Right renal cortex interstitium (tissue), 3 donors: ENCODE results near the gene CCR5AS.
"Not testable (repeated sequence)": the region's sequence is repeated elsewhere in the genome, so short reads cannot be mapped to it uniquely, and the experiment has no call there.

ENCODE experiments used
- DNase-seq, 3 donors: peaks; one replicate each; pipeline ENCODE4 v3.0.0-alpha.2; 2013; ENCODE audit warnings: low read depth in 3 of 3, low spot score in 2 of 3

CCR5AS gene

GRCh38 chr3:46359733-46360493 lies 47.0 kb downstream of the CCR5AS start:
- no peak for DNase-seq

GRCh38 chr3:46358466-46358865 lies 48.4 kb downstream of the CCR5AS start:
- no peak for DNase-seq

DNA sequence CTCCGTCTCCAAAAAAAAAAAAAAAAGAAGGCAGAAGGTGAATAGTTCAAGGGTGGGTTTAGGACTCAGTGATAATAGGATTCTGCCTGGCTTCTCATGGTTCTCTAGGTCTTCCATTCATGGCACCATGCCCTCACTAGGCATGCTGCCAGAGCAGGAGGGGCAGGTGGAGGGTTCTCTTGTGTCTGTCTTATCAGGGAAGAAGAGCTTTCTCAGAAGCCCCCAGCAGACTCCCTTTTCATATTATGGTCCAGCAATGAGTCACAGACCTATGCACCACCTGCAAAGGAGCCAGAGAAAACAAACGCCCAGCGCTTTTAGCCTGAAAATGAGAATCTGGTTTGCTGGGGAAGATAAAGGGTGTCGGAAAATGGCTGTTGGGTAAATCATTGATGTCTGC lies 50.0 kb downstream of the CCR5AS start:
- no peak for DNase-seq

DNA sequence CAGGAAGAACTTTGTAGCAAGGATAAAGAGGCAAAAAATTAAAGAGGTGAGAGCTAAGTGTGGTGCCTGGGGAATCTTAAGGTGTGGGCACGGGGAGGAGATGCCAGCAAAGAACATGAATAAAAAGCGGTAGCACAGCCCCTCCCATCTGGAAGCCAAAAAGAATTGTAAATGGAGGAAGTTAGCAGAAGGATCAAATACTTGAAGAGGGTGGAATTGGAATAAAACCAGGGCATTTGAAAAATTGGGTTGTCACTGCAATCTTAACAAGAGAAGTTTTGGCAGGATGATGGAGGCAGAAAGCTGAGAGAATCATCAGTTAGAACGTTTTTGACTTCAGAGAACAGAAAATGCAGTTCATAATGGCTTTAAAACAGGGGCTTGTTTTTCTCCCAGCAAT lies 50.6 kb downstream of the CCR5AS start:
- DNase-seq, result no peak

DNA sequence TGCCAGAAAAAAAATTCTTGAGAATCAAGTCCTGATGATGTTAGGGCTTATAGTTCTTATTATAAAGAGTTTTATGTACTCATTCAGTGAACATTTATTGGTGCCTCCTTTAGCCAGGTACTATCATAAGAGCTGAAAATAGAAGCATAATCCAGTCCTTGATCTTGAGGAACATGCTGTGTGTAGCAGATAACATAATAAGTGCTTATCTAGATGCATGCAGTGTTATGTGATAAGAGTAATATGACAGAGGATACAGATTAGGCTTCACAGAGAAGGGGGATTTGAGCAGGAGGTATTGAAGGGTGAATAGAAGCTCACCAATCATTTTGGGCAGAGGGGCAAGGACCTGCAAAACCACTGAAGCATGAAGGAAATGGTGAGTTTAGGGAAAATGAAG lies 51.9 kb downstream of the CCR5AS start:
- no peak for DNase-seq

- no peak for DNase-seq
These were observed 52.4 kb downstream of the CCR5AS start for GRCh38 chr3:46354478-46354877.

DNA sequence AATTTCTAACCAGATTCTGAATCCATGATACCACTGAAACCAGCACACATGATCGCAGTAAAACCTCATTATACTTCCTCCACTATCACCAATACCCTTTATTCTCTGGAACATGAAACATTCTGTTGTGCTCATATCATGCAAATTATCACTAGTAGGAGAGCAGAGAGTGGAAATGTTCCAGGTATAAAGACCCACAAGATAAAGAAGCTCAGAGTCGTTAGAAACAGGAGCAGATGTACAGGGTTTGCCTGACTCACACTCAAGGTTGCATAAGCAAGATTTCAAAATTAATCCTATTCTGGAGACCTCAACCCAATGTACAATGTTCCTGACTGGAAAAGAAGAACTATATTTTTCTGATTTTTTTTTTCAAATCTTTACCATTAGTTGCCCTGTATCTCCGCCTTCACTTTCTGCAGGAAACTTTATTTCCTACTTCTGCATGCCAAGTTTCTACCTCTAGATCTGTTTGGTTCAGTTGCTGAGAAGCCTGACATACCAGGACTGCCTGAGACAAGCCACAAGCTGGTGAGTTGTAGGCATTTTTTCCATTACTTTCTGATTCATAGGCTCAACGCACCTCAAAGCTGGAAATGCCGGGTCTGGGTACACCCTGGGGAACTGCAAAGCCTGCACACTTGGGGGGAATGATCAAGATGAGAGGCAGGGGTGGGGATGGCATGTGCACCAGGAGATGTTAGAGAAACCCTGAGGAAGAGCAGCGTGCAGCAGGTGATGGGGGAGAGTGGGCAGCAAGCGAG lies 53.0 kb downstream of the CCR5AS start, which contains the start of gene CCR2:
TSS of gene CCR2 (plus strand) at position 465 of the 764 bp plus-strand sequence. CDS start 3,417 bp downstream, outside the sequence.
- no peak for DNase-seq

- DNase-seq, result no peak
These were observed 53.8 kb downstream of the CCR5AS start for GRCh38 chr3:46353090-46353489.

GRCh38 chr3:46351646-46352045 lies 55.2 kb downstream of the CCR5AS start:
- DNase-seq, result no peak

- DNase-seq, result no peak
These were observed 56.7 kb downstream of the CCR5AS start for GRCh38 chr3:46350262-46350565.

DNA sequence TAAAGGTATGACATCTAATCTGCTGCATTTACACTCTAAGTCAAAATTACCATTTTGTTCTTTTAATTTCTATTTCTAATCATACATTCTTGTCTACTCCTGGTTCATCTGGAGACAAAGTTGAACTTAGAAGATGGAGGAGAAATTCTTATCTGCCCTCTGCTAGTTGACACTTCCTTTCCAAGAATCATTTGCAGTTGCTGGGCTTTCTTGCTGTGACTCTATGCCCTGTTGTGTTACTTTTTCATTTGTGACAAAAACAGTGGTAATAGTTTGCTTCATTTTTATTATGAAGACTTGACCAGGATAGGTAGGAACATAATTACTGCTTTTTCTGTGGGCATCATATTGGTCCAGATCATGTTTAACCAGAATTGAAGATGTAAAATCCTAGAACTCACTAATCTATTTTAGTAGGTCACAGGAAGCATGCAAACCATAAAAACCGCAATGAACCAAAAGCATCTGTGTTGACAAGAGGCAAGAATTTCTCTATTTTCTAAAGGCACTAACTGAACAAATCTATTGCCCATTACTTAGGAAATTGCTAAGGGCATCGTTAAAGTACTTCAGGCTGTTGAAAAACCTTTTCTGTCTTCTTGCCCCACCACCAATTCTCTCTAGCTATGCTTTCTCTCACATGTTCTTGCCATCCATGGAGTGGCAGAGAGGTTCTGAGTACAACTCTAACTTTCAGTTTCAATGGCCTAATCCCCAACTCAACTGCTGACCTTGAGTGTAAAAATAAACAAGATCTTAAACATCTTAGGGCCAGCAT lies 57.2 kb downstream of the CCR5AS start:
- DNase-seq, result no peak

- no peak for DNase-seq
These were observed 57.9 kb downstream of the CCR5AS start for GRCh38 chr3:46348823-46349482.

GRCh38 chr3:46344476-46344875 lies 62.4 kb downstream of the CCR5AS start:
- DNase-seq, result no peak

- DNase-seq, result no peak
These were observed 68.0 kb downstream of the CCR5AS start for GRCh38 chr3:46338840-46339239.

DNA sequence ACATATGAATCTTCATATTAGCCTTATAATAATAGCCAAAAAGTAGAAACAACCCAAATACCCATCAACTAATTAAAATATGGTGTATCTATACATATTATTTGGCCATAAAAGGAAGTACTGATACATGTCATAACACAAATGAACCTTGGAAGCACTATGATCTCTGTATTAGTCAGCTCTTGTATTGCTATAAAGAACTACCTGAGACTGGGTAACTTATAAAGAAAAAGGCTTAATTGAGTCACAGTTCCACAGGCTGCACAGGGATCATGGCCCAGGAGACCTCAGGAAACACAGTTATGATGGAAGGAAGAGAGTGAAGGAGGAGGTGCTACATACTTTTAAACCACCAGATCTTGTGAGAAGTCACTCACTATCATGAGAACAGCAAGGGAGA lies 69.0 kb downstream of the CCR5AS start:
- no peak for DNase-seq

GRCh38 chr3:46335541-46335940 lies 71.3 kb downstream of the CCR5AS start:
- no peak for DNase-seq

DNA sequence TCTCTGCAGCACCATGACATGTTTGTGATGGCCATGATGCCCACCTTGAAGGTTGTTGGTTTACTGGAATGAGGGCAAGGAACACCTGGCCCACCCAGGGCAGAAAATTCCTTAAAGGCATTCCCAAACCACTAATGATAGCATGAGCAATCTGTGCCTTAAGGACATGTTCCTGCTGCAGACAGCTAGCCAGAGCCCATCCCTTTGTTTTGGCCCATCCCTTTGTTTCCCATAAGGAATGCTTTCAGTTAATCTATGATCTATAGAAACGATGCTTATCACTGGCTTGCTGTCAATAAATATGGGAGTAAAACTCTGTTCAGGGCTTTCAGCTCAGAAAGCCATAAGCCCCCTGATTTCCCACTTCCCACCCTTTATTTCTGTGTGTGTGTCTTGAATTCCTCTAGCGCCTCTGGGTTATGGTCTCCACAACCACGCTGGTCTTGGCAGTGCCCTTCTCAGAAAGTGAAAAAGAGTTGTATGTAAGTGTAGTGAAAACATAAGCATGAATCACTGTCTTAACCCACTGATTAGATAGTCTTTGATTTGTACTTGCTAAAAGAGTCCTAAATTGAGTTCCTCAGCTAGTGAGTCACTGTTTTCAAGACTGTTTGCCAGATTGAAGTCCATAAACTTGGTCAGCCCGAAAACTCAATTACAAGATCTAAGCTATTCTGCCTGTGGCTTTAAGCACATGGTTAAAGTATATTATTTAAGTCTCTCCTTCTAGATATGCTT lies 72.0 kb downstream of the CCR5AS start:
- no peak for DNase-seq

DNA sequence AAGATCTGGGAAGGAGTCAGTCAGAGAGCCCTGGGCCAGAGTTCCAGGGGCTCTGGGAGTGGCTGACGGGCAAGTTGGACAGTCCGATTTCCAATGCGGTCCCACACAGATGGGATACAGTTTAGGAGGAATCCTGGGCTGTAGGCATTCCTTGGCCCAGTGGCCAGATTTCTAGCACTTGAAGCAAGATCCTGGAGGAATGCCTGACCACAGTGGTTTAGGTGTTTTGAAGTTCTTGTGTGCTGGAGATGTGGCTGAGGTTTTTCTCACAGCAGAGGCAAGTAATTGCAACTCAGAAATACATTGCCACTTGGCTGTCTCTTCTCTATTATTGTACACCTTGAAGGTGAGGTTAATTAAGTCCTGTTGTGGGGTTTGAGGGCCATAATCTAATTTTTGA lies 76.2 kb downstream of the CCR5AS start:
- DNase-seq, result not testable (repeated sequence)

DNA sequence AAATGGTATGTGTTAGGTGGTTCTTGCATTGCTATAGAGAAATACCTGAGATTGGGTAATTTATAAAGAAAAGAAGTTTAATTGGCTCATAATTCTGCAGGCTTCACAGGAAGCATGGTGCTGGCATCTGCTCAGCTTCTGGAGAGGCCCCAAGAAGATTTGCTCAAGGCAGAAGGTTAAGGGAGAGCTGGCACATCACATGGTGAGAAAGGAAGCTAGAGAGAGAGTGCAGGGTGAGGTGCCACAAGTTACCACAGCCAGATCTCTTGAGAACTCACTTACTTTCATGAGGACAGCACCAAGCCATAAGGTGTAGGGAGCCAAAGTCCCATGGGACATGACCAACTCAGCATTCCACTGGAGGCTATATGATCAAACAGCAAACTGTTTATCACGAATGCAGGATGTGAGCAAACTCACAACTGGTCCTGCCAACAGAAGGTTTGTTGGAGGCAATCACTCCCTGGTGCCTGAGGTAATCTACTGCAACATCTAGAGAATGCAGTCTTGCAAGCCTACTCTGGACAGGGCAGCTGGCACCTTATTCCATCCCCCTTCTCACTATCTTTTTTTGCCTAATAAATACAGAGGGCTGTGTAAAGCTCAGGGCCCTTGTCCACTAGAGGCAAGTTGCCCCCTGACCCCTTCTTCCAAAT lies 81.1 kb downstream of the CCR5AS start:
- DNase-seq, result no peak

GRCh38 chr3:46324036-46324435 lies 82.8 kb downstream of the CCR5AS start:
- no peak for DNase-seq
